Panc1 (cell line): Measurements from ENCODE around the gene CD8A. TPM values are rescaled to one million over a fixed set of nuclear protein-coding genes. Genes with fewer than 3 reads are reported as not detected.

Source experiments
- ATAC-seq: fragments of 200-7000 bp; cut with Tn5 transposase; 2 replicates; pipeline ENCODE4 v1.9.1; 2020; ENCODE audit warnings: mild to moderate bottlenecking, moderate library complexity
- BruUV-seq: library from RNA; stranded (reverse); fragments of 400-500 nt; replicated peaks from 2 replicates; lab custom pipeline; 2021; lab: Mats Ljungman, UMichigan
- CTCF ChIA-PET: fragments of 300-600 bp; sonication (Branson Sonifier 250); formaldehyde crosslinking; loops from one replicate; lab custom pipeline; 2022; ENCODE audit warnings: antibody characterized with exemption; lab: Charles Lee
- POLR2A ChIA-PET: fragments of 300-600 bp; sonication (Branson Sonifier 250); formaldehyde crosslinking; loops from one replicate; lab custom pipeline; 2022; ENCODE audit warnings: antibody characterized with exemption; lab: Charles Lee
- DNase-seq: peaks from one replicate; pipeline ENCODE4 v3.0.0-alpha.2; 2010; ENCODE audit warnings: low read depth, low spot score
- H3K27ac ChIP-seq: 2 replicates; pipeline ENCODE4 v1.5.1; 2011; ENCODE audit warnings: mild to moderate bottlenecking, low read length, inconsistent platforms
- H3K27me3 ChIP-seq: fragments of 200-500 bp; sonication (Bioruptor generic); 2 replicates; pipeline ENCODE4 v1.6.0; 2014; ENCODE audit warnings: low read length, inconsistent platforms; ENCODE audit not compliant: control insufficient read depth, insufficient read depth
- H3K36me3 ChIP-seq: fragments of 200-500 bp; sonication (Bioruptor generic); 2 replicates; pipeline ENCODE4 v1.5.1; 2014; ENCODE audit warnings: inconsistent platforms, mild to moderate bottlenecking, low read length, moderate library complexity; ENCODE audit not compliant: control insufficient read depth, insufficient read depth
- H3K4me1 ChIP-seq: 2 replicates; pipeline ENCODE4 v1.5.1; 2011; ENCODE audit warnings: inconsistent platforms, mild to moderate bottlenecking, low read length, moderate library complexity; ENCODE audit not compliant: control insufficient read depth, insufficient read depth
- H3K4me3 ChIP-seq, 2 experiments: 2 replicates each; pipeline ENCODE4 v1.5.1; 2011 to 2012; ENCODE audit warnings: low read depth in 2 of 2, low read length in 2 of 2, mild to moderate bottlenecking in 2 of 2, inconsistent platforms in 1 of 2, moderate library complexity in 1 of 2
- H3K9me3 ChIP-seq: fragments of 200-500 bp; sonication (Bioruptor generic); 2 replicates; pipeline ENCODE4 v1.5.1; 2014; ENCODE audit warnings: low read depth, mild to moderate bottlenecking, inconsistent platforms, low read length, moderate library complexity; ENCODE audit not compliant: control insufficient read depth, insufficient read depth
- POLR2AphosphoS5 ChIP-seq: IDR thresholded peaks from 2 replicates; pipeline ENCODE4 v1.6.1; 2012; ENCODE audit warnings: mild to moderate bottlenecking, low read depth, low read length, moderate library complexity
- SIN3A ChIP-seq: IDR thresholded peaks from 2 replicates; pipeline ENCODE4 v1.6.1; 2012; ENCODE audit warnings: low read depth, mild to moderate bottlenecking, low read length, moderate library complexity, borderline replicate concordance; ENCODE audit not compliant: insufficient read depth
- TCF7L2 ChIP-seq: IDR thresholded peaks from 2 replicates; pipeline ENCODE4 v1.6.1; 2011; ENCODE audit warnings: mild to moderate bottlenecking, low read depth, low read length, inconsistent platforms
- in situ Hi-C: cut with HindIII; loops from 2 replicates; pipeline ENCODE4 v1.10.0; 2016; ENCODE audit warnings: low sequenced_read_pairs, low pct_unique_long_range_greater_than_20kb
- intact Hi-C: fragments of 100-400 bp; cut with micrococcal nuclease; formaldehyde crosslinking; loops from one replicate; pipeline ENCODE4 v1.10.0; 2022; ENCODE audit not compliant: unreplicated experiment
- total RNA-seq: library from RNA; stranded (reverse); gene quantifications from one replicate; pipeline ENCODE4 v1.2.1, GENCODE V29; 2021; ENCODE audit not compliant: unreplicated experiment
- TF ChIP-seq, protein P1 (sequence below): fragments of 450-650 bp; IDR thresholded peaks from 2 replicates; pipeline ENCODE4 v1.5.1; 2017; ENCODE audit warnings: mild to moderate bottlenecking
- TF ChIP-seq, protein P2 (sequence below), 2 experiments: IDR thresholded peaks; 2 replicates each; pipeline ENCODE4 v1.6.1; 2011 to 2012; ENCODE audit warnings: low read depth in 2 of 2, control low read depth in 1 of 2, low read length in 1 of 2, mild to moderate bottlenecking in 1 of 2, moderate library complexity in 1 of 2; ENCODE audit not compliant: insufficient read depth in 1 of 2

The CD8A gene
- total RNA-seq, 1 experiment from 2014 or later, result 0.41 TPM

DNA sequence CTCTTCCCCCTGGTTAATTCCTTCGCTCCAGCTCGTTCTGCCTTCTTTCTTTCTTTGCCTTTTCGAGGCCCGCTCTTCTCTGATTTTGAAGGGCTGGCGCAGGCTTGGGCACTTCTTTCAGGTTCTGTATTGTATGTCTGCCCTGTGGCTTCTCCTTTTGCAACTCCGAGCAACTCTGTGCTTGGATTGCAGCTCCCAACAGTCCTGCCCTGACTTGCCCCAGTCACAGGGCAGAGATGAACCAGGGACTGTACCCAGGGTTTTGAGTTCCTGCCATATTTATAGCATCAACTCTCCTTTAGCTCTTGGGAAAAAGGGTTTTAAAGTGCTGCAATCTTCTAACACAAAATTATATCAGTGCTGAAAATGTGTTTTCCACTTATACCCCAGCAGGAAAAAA is 31.1 kb upstream of the CD8A start:
- DNase-seq, result no peak
- POLR2A ChIA-PET, result no interaction called here
- CTCF ChIA-PET, result no interaction called here
- no peaks in the 10 kb centered on the region for H3K27me3 ChIP-seq
- peaks cover 6% of the 10 kb centered on the region; the same call in 1 of the 2 replicates for H3K9me3 ChIP-seq
- intact Hi-C loops, result no loop called here
- no peak overlapping the region for H3K27ac ChIP-seq
- H3K4me3 ChIP-seq, result no peak overlapping the region
- TF ChIP-seq POLR2AphosphoS5 (no peak), TCF7L2 (no peak), SIN3A (no peak)
- TF ChIP-seq, protein P1, sequence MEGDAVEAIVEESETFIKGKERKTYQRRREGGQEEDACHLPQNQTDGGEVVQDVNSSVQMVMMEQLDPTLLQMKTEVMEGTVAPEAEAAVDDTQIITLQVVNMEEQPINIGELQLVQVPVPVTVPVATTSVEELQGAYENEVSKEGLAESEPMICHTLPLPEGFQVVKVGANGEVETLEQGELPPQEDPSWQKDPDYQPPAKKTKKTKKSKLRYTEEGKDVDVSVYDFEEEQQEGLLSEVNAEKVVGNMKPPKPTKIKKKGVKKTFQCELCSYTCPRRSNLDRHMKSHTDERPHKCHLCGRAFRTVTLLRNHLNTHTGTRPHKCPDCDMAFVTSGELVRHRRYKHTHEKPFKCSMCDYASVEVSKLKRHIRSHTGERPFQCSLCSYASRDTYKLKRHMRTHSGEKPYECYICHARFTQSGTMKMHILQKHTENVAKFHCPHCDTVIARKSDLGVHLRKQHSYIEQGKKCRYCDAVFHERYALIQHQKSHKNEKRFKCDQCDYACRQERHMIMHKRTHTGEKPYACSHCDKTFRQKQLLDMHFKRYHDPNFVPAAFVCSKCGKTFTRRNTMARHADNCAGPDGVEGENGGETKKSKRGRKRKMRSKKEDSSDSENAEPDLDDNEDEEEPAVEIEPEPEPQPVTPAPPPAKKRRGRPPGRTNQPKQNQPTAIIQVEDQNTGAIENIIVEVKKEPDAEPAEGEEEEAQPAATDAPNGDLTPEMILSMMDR, result no peak
- TF ChIP-seq, protein P2, sequence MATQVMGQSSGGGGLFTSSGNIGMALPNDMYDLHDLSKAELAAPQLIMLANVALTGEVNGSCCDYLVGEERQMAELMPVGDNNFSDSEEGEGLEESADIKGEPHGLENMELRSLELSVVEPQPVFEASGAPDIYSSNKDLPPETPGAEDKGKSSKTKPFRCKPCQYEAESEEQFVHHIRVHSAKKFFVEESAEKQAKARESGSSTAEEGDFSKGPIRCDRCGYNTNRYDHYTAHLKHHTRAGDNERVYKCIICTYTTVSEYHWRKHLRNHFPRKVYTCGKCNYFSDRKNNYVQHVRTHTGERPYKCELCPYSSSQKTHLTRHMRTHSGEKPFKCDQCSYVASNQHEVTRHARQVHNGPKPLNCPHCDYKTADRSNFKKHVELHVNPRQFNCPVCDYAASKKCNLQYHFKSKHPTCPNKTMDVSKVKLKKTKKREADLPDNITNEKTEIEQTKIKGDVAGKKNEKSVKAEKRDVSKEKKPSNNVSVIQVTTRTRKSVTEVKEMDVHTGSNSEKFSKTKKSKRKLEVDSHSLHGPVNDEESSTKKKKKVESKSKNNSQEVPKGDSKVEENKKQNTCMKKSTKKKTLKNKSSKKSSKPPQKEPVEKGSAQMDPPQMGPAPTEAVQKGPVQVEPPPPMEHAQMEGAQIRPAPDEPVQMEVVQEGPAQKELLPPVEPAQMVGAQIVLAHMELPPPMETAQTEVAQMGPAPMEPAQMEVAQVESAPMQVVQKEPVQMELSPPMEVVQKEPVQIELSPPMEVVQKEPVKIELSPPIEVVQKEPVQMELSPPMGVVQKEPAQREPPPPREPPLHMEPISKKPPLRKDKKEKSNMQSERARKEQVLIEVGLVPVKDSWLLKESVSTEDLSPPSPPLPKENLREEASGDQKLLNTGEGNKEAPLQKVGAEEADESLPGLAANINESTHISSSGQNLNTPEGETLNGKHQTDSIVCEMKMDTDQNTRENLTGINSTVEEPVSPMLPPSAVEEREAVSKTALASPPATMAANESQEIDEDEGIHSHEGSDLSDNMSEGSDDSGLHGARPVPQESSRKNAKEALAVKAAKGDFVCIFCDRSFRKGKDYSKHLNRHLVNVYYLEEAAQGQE (IDR thresholded peaks at IDR 0.05; ENCODE audit: insufficient read depth in 1 of 2, low read depth in 2 of 2, low read length in 1 of 2), result no peak
- in situ Hi-C loops, result no loop called here
- no TSS peak for BruUV-seq
- H3K4me1 ChIP-seq, result no peaks in the 10 kb centered on the region
- ATAC-seq, result no peak
- H3K36me3 ChIP-seq, result no peaks in the 10 kb centered on the region

DNA sequence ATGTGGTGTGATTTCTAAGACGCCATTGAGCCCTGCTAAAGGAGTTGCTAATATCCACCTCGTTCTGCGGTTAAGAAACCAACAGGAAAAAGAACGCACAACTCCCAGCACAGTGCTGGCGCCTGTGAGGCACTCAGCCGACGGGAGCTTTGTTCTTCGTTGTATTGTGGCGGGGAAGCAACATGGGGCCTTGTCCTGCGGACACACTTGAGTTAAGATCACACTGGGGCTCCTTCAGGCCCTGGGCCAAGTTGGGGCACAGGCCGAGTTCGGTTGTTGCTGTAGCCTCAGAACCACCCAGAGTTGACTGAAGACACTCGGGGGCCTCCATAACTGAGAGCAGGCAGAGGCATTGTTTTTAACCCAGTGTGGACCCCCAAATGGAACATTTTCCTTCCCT is 30.6 kb upstream of the CD8A start:
- no peak overlapping the region for H3K4me3 ChIP-seq
- no peak for ATAC-seq
- no peak overlapping the region for H3K27ac ChIP-seq
- CTCF ChIA-PET, result no interaction called here
- POLR2A ChIA-PET, result no interaction called here
- no peaks in the 10 kb centered on the region for H3K4me1 ChIP-seq
- peaks cover 6% of the 10 kb centered on the region; the same call in 1 of the 2 replicates for H3K9me3 ChIP-seq
- DNase-seq, result no peak
- no peaks in the 10 kb centered on the region for H3K36me3 ChIP-seq
- in situ Hi-C loops (no loop called here), intact Hi-C loops (no loop called here)
- BruUV-seq, result no TSS peak
- no peaks in the 10 kb centered on the region for H3K27me3 ChIP-seq
- no peak for TF ChIP-seq TCF7L2

DNA sequence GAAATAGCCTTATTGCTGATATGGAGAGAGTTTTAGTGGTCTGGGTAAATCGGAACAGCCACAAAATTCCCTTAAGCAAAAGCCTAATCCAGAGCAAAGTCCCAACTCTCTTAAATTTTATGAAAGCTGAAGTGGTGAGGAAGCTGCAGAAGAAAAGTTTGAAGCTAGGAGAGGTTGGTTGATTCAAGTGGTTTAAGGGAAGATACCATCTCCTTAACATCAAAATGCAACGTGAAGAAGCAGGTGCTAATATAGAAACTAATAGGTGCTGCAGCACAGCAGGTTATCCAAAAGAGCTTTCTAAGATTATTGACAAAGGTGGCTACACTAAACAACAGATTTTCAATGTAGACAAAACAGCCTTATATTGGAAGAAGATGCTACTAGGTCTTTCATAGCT is 28.2 kb upstream of the CD8A start:
- Histone ChIP-seq H3K9me3 (peaks cover 6% of the 10 kb centered on the region; the same call in 1 of the 2 replicates), H3K27ac (no peak overlapping the region), H3K4me3 (no peak overlapping the region), H3K36me3 (no peaks in the 10 kb centered on the region), H3K4me1 (no peaks in the 10 kb centered on the region), H3K27me3 (no peaks in the 10 kb centered on the region)
- ChIA-PET POLR2A (no interaction called here), CTCF (no interaction called here)
- in situ Hi-C loops (no loop called here), intact Hi-C loops (no loop called here)
- TF ChIP-seq, protein P2 (IDR thresholded peaks at IDR 0.05; ENCODE audit: insufficient read depth in 1 of 2, low read depth in 2 of 2, low read length in 1 of 2), result no peak
- TF ChIP-seq POLR2AphosphoS5, result no peak
- TF ChIP-seq, protein P1, result no peak
- TF ChIP-seq TCF7L2, result no peak
- TF ChIP-seq SIN3A, result no peak
- no peak for DNase-seq
- no peak for ATAC-seq
- no TSS peak for BruUV-seq
